NOMO-1 treated with dmso at 0.1 percent for 144 hours (cell line): ENCODE measurements around the gene JAK3.
"Not testable (repeated sequence)": the region's sequence is repeated elsewhere in the genome, so short reads cannot be mapped to it uniquely, and the experiment has no call there.

ENCODE experiments used
- DNase-seq: peaks from one replicate; lab custom pipeline; 2025; ENCODE audit not compliant: unreplicated experiment; lab: John Stamatoyannopoulos, UW

Gene JAK3

GRCh38 chr19:17807731-17808316 lies 40.0 kb downstream of the JAK3 start:
- DNase-seq: no peak

- DNase-seq: peak; percentile 4
These were observed 40.8 kb downstream of the JAK3 start for GRCh38 chr19:17806945-17807344.

- no peak for DNase-seq
These were observed 42.4 kb downstream of the JAK3 start for GRCh38 chr19:17805427-17805826.

GRCh38 chr19:17803264-17803896 lies 44.4 kb downstream of the JAK3 start:
- DNase-seq: peak; percentile 63

- DNase-seq: no peak
These were observed 45.5 kb downstream of the JAK3 start for GRCh38 chr19:17802137-17802858.

GRCh38 chr19:17798599-17798998 lies 49.2 kb downstream of the JAK3 start:
- not testable (repeated sequence) for DNase-seq

- no peak for DNase-seq
These were observed 50.2 kb downstream of the JAK3 start for GRCh38 chr19:17797424-17798201.

GRCh38 chr19:17796838-17797423 lies 50.9 kb downstream of the JAK3 start:
- no peak for DNase-seq

GRCh38 chr19:17796013-17796837 lies 51.6 kb downstream of the JAK3 start:
- no peak for DNase-seq

- no peak for DNase-seq
These were observed 52.3 kb downstream of the JAK3 start for GRCh38 chr19:17795495-17795856.

GRCh38 chr19:17794731-17795494 lies 52.9 kb downstream of the JAK3 start, which contains the start of gene B3GNT3:
Gene B3GNT3, plus strand, starts transcription at chr19:17795138. Its CDS starts 12,670 bp downstream, at chr19:17807808.
- no peak for DNase-seq

GRCh38 chr19:17794412-17794730 lies 53.4 kb downstream of the JAK3 start:
- DNase-seq: no peak

- no peak for DNase-seq
These were observed 57.6 kb downstream of the JAK3 start for GRCh38 chr19:17790059-17790780.

- no peak for DNase-seq
These were observed 59.1 kb downstream of the JAK3 start for GRCh38 chr19:17788632-17789031.

- no peak for DNase-seq
These were observed 60.4 kb downstream of the JAK3 start for GRCh38 chr19:17787274-17787913.

- peak; percentile 32 for DNase-seq
These were observed 63.4 kb downstream of the JAK3 start for GRCh38 chr19:17784201-17785008.

- DNase-seq: not testable (repeated sequence)
These were observed 64.1 kb downstream of the JAK3 start for GRCh38 chr19:17783721-17784120.

GRCh38 chr19:17780781-17781180 lies 67.0 kb downstream of the JAK3 start:
- no peak for DNase-seq
